Activated T-helper 1 cell treated with anti-CD3 and anti-CD28 coated beads, Interleukin-2, amount 50 U/mL, for 16 hours (primary cell): ENCODE results near the gene FGF3.
"Not testable (repeated sequence)": the region's sequence is repeated elsewhere in the genome, so short reads cannot be mapped to it uniquely, and the experiment has no call there.

ENCODE experiments used
- DNase-seq, 2 donors: peaks; one replicate each; pipeline ENCODE4 v3.0.0-alpha.2; 2020; ENCODE audit warnings: low read depth in 1 of 2, low spot score in 1 of 2

FGF3 gene

GRCh38 chr11:69773626-69774353 is 45.4 kb downstream of the FGF3 start:
- DNase-seq: no peak

- no peak for DNase-seq
Measured at GRCh38 chr11:69771466-69771865, 47.8 kb downstream of the FGF3 start.

GRCh38 chr11:69770540-69770939 is 48.7 kb downstream of the FGF3 start:
- no peak for DNase-seq

GRCh38 chr11:69765498-69765995 is 53.7 kb downstream of the FGF3 start:
- no peak for DNase-seq

- not testable (repeated sequence) for DNase-seq
Measured at GRCh38 chr11:69764918-69765317, 54.3 kb downstream of the FGF3 start.

GRCh38 chr11:69760319-69760718 is 58.9 kb downstream of the FGF3 start:
- DNase-seq: no peak
